ENCODE measurements around the gene PIERCE2. TPM values are rescaled to one million over a fixed set of nuclear protein-coding genes. Genes with fewer than 3 reads are reported as not detected.

PIERCE2 gene
- total and polyA plus RNA-seq, 2 of the 4 experiments (the other 2 are of a cell fraction), result 0.36 to 0.48 TPM

Small RNA genes within 50 kb of the gene (microRNA-seq; reads per million reads assigned to microRNA genes)
- gene MIR628 (ENCODE audit: unreplicated experiment), result 40.2 reads per million, percentile 43 among the genes with 10 or more reads in this experiment

Other genes with a start within 250 kb of the PIERCE2 start
- 36.7 and 89.2 TPM in 2 replicates for gene RSL24D1, start 211.6 kb upstream of the PIERCE2 start, total RNA-seq (2012; rRNA removed)
- 25.6 and 36.5 TPM in 2 replicates for gene RSL24D1, start 211.6 kb upstream of the PIERCE2 start, polyA plus RNA-seq (2012; rRNA removed)
- gene RAB27A, start 118.7 kb upstream of the PIERCE2 start, total RNA-seq (2012; rRNA removed), result 4.8 and 8.6 TPM in 2 replicates
- gene RAB27A, start 118.7 kb upstream of the PIERCE2 start, polyA plus RNA-seq (2012; rRNA removed), result 12.1 and 13.7 TPM in 2 replicates
- 11.7 and 12.7 TPM in 2 replicates for gene PIGBOS1, start 89.4 kb upstream of the PIERCE2 start, total RNA-seq (2012; rRNA removed)
- 11.7 and 12.1 TPM in 2 replicates for gene PIGBOS1, start 89.4 kb upstream of the PIERCE2 start, polyA plus RNA-seq (2012; rRNA removed)
- 11.8 and 17.5 TPM in 2 replicates for gene PIGB, start 89.3 kb upstream of the PIERCE2 start, total RNA-seq (2012; rRNA removed)
- 8.0 and 9.2 TPM in 2 replicates for gene PIGB, start 89.3 kb upstream of the PIERCE2 start, polyA plus RNA-seq (2012; rRNA removed)
- 14.3 and 18.9 TPM in 2 replicates for gene CCPG1, start 136 bp upstream of the PIERCE2 start, total RNA-seq (2012; rRNA removed)
- 7.7 and 11.4 TPM in 2 replicates for gene CCPG1, start 136 bp upstream of the PIERCE2 start, polyA plus RNA-seq (2012; rRNA removed)
- 0.72 and 0.83 TPM in 2 replicates for gene DNAAF4, start 99.7 kb downstream of the PIERCE2 start, total RNA-seq (2012; rRNA removed)
- gene DNAAF4, start 99.7 kb downstream of the PIERCE2 start, polyA plus RNA-seq (2012; rRNA removed), result 0.48 and 0.80 TPM in 2 replicates
- gene PYGO1, start 179.8 kb downstream of the PIERCE2 start, total RNA-seq (2012; rRNA removed), result 6.6 and 10.0 TPM in 2 replicates
- 2.6 and 3.0 TPM in 2 replicates for gene PYGO1, start 179.8 kb downstream of the PIERCE2 start, polyA plus RNA-seq (2012; rRNA removed)